Peyer's patch (tissue), 4 donors: ENCODE data around the gene EEF2K.

Experiments
- CTCF ChIP-seq, 6 experiments: fragments of 450-650 bp in 4 of 6; fragments of 200-600 bp in 2 of 6; sonication (generic) in 1 of 6; IDR thresholded peaks; one replicate each; pipeline ENCODE4 v1.5.1; 2017 to 2019; ENCODE audit warnings: antibody characterized with exemption in 6 of 6, mild to moderate bottlenecking in 3 of 6, moderate library complexity in 1 of 6
- POLR2A ChIP-seq, 2 donors: fragments of 450-650 bp; IDR thresholded peaks; one replicate each; pipeline ENCODE4 v1.5.1; 2017; ENCODE audit warnings: antibody characterized with exemption in 2 of 2, mild to moderate bottlenecking in 2 of 2, moderate library complexity in 2 of 2

GRCh38 chr16:22265351-22265750 is 59.3 kb downstream of the EEF2K start:
- TF ChIP-seq POLR2A (IDR thresholded peaks at IDR 0.05): no peak
- TF ChIP-seq CTCF (IDR thresholded peaks at IDR 0.05): no peak
